Measurements from ENCODE around the gene NAA80. TPM values are rescaled to one million over a fixed set of nuclear protein-coding genes. Genes with fewer than 3 reads are reported as not detected.

The NAA80 gene
- polyA plus RNA-seq, 2 of the 4 experiments (the other 2 are of a cell fraction) = 3.1 to 5.3 TPM

DNA sequence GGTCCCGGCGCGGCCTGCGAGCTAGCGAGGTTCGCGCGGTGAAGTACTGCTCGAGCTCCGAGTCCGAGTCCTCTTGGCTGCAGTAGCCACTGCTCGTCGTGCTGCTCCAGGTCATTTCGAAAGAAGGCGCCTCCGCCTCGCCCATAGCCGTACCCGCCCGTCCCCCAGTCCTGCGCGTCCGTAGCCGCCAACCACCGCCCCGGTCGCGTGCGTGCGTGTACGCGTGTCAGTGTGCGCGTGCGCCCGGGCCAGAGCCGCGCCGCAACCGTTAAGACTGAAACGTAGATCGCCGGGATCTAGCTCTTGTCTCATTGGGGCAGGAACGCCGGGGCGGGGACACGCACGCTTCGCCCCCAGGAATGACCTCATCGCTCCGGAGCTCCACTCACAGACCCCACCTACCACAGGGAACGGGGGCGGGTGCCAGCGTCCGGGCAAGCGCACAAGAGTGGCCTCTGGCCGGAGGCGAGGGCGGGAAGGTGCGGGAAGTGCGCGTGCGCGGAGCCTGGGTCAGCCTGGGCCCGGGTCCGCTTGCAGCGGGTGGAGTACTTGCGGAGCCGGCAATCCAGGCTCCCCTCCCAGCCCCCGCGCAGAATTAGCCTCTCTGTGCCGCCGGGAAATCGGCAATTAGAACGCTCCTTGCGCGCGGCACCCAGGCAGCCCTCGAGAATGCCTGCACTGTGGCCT, 38.1 kb upstream of the NAA80 start:
- POLR2A ChIA-PET = interaction anchor here (0.9 to 2.0 kb wide), 12 partner anchors 9 to 274 kb away, joined by 3 to 27 read pairs (median 4); partner anchors contain the start of genes CISH, CYB561D2, HEMK1 and HYAL3
- peak; percentile 72 for TF ChIP-seq BHLHE40 (IDR thresholded peaks at IDR 0.05; ENCODE audit: low read depth, low read length)
- TF ChIP-seq, protein P1, sequence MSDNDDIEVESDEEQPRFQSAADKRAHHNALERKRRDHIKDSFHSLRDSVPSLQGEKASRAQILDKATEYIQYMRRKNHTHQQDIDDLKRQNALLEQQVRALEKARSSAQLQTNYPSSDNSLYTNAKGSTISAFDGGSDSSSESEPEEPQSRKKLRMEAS (IDR thresholded peaks at IDR 0.05) = peak; percentile 84
- 0 out of 5 replicates have a peak, but pooled peaks have one; percentile 25 to 48 for TF ChIP-seq JUN (IDR thresholded peaks at IDR 0.05)
- no peak for TF ChIP-seq SREBF2 (IDR thresholded peaks at IDR 0.05)
- TF ChIP-seq CHD4 (IDR thresholded peaks at IDR 0.05; ENCODE audit: borderline replicate concordance) = no peak
- TF ChIP-seq GATA3 (IDR thresholded peaks at IDR 0.05; ENCODE audit: borderline replicate concordance) = peak; percentile 12; the same call in 1 of the 2 replicates
- TF ChIP-seq, protein P2, sequence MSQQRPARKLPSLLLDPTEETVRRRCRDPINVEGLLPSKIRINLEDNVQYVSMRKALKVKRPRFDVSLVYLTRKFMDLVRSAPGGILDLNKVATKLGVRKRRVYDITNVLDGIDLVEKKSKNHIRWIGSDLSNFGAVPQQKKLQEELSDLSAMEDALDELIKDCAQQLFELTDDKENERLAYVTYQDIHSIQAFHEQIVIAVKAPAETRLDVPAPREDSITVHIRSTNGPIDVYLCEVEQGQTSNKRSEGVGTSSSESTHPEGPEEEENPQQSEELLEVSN (IDR thresholded peaks at IDR 0.05; ENCODE audit: borderline replicate concordance, low read depth) = peak; percentile 91; the same call in 1 of the 2 replicates
- TF ChIP-seq PHF8 (IDR thresholded peaks at IDR 0.05; ENCODE audit: borderline replicate concordance, low read depth) = peak; percentile 65; the same call in 1 of the 2 replicates
- TF ChIP-seq POLR2A (IDR thresholded peaks at IDR 0.05; ENCODE audit: low read length) = peak; percentile 67

DNA sequence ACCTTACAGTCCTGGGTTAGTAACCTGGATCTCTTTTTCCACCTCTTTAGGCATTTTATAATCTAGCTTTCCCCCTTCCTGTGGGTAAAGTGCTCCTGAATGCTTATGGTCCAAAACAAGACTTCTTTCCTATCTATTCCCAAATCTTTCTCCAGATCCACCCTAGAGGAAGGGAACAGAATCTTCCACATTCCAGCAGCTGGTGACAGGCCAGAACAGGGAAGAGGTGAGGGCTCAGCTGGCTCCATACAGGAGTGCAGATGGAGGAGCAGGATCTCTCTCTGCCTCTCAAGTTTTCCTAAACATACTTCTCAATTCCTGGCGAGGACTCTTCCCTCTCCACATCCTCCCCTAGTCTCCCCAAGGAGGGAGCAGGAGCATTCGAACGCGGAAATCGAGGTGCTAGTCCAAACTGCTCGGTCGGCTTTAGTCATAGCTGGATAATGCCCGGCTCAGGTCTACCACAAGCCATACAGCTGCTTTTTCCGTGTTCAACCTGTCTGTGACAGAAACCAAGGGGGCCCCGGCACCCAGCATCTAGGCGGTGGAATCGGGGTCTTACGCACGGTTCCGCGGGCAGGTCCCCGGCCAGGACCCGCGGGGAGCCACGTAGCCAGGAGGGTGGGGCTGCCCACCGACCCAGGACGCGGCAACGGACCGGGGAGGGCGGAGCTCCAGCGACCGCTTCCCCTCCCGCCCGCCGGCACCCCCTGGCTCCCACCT, 37.4 kb upstream of the NAA80 start:
- FAIRE-seq = no peak
- WGBS (ENCODE audit: missing lambda C conversion rate) = 4% methylated on average over 8 of the region's 31 CpGs
- peak; percentile 27 to 76 for ATAC-seq
- TF ChIP-seq CBX2 (IDR thresholded peaks at IDR 0.05; ENCODE audit: borderline replicate concordance, low read depth) (no peak), ZSCAN20 (CRISPR knock-in tag; IDR thresholded peaks at IDR 0.05) (no peak), GATA3 (IDR thresholded peaks at IDR 0.05; ENCODE audit: borderline replicate concordance) (0 out of 2 replicates have a peak, but pooled peaks have one; percentile 1), RCOR1 (IDR thresholded peaks at IDR 0.05; ENCODE audit: low read depth, low read length) (no peak), JUNB (IDR thresholded peaks at IDR 0.05) (no peak), JUN (IDR thresholded peaks at IDR 0.05) (0 out of 5 replicates have a peak, but pooled peaks of 1 of the 2 experiments have one; percentile 4), MYC (IDR thresholded peaks at IDR 0.05; ENCODE audit: borderline replicate concordance, low read length) (no peak), MAZ (IDR thresholded peaks at IDR 0.05; ENCODE audit: borderline replicate concordance, low read depth, low read length) (no peak), POLR2AphosphoS2 (conservative IDR thresholded peaks at IDR 0.05; ENCODE audit: low read length) (no peak), EHMT2 (IDR thresholded peaks at IDR 0.05; ENCODE audit: low read depth) (no peak)
- TF ChIP-seq, protein P3, sequence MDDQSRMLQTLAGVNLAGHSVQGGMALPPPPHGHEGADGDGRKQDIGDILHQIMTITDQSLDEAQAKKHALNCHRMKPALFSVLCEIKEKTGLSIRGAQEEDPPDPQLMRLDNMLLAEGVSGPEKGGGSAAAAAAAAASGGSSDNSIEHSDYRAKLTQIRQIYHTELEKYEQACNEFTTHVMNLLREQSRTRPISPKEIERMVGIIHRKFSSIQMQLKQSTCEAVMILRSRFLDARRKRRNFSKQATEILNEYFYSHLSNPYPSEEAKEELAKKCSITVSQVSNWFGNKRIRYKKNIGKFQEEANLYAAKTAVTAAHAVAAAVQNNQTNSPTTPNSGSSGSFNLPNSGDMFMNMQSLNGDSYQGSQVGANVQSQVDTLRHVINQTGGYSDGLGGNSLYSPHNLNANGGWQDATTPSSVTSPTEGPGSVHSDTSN (IDR thresholded peaks at IDR 0.05) = no peak
- TF ChIP-seq, protein P4, sequence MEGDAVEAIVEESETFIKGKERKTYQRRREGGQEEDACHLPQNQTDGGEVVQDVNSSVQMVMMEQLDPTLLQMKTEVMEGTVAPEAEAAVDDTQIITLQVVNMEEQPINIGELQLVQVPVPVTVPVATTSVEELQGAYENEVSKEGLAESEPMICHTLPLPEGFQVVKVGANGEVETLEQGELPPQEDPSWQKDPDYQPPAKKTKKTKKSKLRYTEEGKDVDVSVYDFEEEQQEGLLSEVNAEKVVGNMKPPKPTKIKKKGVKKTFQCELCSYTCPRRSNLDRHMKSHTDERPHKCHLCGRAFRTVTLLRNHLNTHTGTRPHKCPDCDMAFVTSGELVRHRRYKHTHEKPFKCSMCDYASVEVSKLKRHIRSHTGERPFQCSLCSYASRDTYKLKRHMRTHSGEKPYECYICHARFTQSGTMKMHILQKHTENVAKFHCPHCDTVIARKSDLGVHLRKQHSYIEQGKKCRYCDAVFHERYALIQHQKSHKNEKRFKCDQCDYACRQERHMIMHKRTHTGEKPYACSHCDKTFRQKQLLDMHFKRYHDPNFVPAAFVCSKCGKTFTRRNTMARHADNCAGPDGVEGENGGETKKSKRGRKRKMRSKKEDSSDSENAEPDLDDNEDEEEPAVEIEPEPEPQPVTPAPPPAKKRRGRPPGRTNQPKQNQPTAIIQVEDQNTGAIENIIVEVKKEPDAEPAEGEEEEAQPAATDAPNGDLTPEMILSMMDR (IDR thresholded peaks at IDR 0.05) = no peak
- peaks cover 29% of the 10 kb centered on the region for H3K4me1 ChIP-seq
- CTCF ChIA-PET = interaction anchor here (1.2 to 6.2 kb wide), 5 partner anchors 11 to 213 kb away, joined by 3 to 56 read pairs (median 4); partner anchors contain the start of gene HYAL2
- no peaks in the 10 kb centered on the region for H3K9me3 ChIP-seq
- peak overlapping the region; percentile 72 for H3K4me3 ChIP-seq
- DNase-seq (ENCODE audit: low read depth in 1 of 2, low spot score in 1 of 2) = peak in 1 of 2 experiments; percentile 32
- peak overlapping the region; percentile 97 for H3K4me2 ChIP-seq
- peak overlapping the region; percentile 92 to 98 for H3K27ac ChIP-seq
- POLR2A ChIA-PET = interaction anchor here (0.9 to 2.0 kb wide), 12 partner anchors 8 to 275 kb away, joined by 3 to 27 read pairs (median 4); partner anchors contain the start of genes CISH, CYB561D2, HEMK1 and HYAL3

More for the DNA sequence above, 38.1 kb upstream of the NAA80 start:
- CTCF ChIA-PET = interaction anchor here (1.2 to 6.2 kb wide), 3 partner anchors 10 to 16 kb away, joined by 3 to 56 read pairs (median 15); partner anchors contain the start of gene HYAL2
- DNase-seq (ENCODE audit: low read depth in 1 of 2, low spot score in 1 of 2) (peak; percentile 97 to 98), ATAC-seq (peak; percentile 91 to 93), FAIRE-seq (no peak)
- Histone ChIP-seq H3K4me2 (peak overlapping the region; percentile 97), H3K4me3 (peak overlapping the region; percentile 72), H3K4me1 (peaks cover 29% of the 10 kb centered on the region), H3K27ac (peak overlapping the region; percentile 92 to 98), H3K9me3 (no peaks in the 10 kb centered on the region)
- WGBS (ENCODE audit: missing lambda C conversion rate) = 0% methylated on average over 4 of the region's 79 CpGs

All from A549 (cell line).